HG03097 (cell line): ENCODE measurements around the gene TM2D1.
"Not testable (repeated sequence)": the region's sequence is repeated elsewhere in the genome, so short reads cannot be mapped to it uniquely, and the experiment has no call there.

Experiments used
- ATAC-seq: cut with Tn5 transposase; IDR thresholded peaks from one replicate; pipeline ENCODE4 v1.9.1; 2021; ENCODE audit not compliant: unreplicated experiment, low FRiP score

Gene TM2D1

DNA sequence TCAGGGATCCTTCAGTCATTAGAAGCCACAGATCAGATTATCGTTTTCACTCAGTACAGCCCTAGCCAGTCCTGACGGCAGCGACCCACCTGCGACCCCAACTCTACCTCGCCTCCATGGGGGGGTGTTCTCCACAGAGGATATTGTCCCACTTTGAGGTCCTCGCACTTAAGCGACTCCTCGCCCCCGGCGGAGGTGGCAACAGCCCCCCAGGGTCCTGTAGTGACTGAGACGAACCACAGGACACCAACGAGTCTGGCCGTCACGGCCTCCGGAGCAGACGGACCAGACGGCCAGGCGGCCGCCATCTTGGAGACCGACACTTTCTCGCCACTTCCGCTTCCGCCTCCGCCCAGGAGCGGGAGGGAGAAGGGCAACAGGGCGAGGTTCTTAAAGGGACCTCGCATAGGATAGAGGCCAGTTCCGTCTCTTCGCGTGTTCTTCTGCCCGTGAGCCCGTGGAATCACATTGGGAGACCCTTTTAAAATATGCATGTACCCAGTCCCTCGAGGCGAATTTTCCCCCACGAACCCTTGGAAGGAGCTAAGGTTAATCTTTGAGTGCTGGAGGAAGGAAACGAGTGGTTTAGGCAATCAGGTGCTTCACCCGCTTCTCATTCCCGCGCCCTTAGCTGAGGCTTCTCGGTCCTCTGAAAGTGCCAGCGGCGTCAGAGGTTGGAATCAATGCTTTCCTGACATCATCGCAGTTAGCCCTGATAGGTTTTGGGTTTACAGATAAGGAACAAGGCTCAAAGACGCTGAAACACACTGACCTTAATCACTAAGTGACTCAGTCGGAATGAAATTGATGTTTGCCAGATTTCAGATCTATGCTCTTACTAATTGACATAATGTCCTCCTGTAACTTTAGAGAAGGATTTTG lies at the start of gene TM2D1:
Gene TM2D1, minus strand, starts transcription at position 329 of the 882 bp plus-strand sequence. Its CDS starts 21 bp downstream, at position 308.
- ATAC-seq = peak; percentile 99

DNA sequence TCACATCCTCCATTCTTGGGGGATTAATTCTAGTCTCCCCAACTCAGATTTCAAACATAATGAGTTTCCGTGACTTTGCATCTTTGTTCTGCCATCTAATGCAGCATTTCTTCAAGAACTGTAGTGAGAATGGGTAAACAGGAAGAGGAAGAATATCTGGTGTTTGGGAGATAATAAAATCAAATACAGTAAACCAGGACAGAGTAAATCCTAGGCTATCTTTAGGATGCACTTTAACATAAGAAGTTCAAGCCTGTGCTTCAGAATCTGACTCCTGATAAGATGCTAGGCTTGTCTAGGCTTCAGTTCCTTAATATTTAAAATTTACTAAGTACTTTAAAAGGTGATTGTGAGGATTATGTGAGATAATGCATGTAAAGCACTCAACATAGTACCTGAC lies 45.2 kb upstream of the TM2D1 start:
- no peak for ATAC-seq

DNA sequence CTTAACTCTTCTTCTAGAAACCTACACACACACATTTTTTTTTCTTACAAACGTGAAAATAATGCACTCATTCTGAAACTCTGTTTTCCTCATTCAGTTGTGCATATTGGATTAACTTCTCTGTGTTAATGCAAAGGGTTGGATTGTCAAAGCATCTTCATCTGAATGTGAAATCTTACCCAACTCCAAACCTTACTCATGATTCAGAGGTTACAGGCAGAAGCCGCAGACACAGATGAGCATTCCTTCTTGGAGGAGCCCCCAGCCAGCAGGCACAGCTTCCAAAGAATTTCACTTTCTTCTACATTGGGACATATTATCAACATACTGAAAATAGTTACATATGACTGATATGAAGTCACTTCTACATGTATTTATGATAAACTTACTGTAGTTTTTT lies 33.0 kb upstream of the TM2D1 start:
- no peak for ATAC-seq

DNA sequence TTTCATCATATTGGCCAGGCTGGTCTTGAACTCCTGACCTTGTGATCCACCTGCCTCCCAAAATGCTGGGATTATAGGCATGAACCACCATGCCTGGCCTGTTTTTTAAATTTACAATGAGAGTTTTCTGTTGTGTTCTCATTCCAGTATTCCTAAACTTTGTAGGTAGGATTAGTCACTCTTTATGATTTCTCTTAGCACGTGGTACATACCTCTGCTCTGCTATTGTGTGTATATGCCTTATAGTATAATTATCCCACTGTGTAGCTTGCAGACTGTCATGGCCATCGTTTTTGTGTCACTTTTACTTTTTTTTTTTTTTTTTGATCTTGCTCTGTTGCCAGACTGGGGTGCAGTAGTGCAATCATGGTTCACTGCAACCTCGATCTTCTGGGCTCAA lies 31.8 kb upstream of the TM2D1 start:
- ATAC-seq = no peak

DNA sequence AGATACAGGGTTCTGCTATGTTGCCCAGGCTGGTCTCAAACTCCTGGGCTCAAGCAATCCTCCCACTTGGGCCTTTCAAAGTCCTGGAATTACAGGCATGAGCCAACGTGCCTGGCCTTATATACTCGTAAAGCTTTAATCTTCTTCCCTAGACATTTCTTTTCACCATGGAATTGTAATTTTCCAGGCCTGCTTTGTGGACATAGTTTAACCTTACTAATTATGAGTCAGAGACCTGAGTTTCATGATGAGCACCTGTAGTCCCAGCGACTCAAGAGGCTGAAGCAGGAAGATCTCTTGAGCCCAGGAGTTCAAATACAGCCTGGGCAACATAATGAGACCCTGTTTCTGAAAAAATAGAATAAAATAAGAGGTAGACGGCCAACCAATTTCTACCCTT lies 29.6 kb upstream of the TM2D1 start:
- no peak for ATAC-seq

DNA sequence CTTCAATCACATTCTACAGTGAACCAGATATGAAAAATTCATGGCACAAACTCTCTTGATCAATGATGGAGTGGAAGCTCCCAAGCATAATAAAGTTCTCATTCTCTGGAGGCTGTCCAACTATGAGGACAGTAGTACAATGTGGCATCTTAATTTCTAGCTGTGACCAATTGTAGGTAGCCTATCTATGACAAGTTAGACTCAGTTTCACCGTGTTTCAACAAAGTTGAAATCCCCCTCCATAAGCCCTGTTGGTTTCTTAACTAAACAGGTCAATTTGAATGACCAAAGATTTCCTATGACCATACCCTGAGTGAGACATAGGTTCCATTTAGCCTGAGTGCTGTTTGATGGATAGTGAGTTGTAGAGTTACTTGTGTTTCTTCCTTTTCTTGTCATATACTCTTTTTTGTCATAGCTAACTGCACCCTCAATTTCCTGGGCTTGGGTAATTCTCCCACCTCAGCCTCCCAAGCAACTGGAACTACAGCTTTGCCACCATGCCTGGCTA lies 29.1 kb upstream of the TM2D1 start:
- ATAC-seq = no peak

DNA sequence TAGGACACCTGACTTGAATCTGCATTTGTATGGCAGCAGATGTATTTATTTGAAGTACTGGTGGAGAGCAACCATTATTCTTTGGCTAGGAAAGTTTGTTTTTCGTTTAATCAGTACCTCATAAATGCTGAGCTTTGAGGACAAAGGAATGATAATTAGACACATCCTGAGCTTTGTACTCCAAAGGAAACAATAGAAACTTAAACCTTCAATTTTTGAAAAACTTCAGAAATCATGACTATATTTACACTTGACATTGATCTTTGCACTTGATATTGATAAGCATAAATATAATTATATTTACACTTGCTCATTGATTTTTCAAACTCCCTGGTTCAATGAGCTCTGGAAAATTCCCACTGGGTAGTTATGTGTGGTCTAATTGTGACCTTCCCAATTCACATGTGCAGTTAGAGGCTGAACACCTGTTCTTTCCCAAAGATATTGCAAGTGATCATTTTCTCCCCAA lies 28.0 kb upstream of the TM2D1 start:
- no peak for ATAC-seq

DNA sequence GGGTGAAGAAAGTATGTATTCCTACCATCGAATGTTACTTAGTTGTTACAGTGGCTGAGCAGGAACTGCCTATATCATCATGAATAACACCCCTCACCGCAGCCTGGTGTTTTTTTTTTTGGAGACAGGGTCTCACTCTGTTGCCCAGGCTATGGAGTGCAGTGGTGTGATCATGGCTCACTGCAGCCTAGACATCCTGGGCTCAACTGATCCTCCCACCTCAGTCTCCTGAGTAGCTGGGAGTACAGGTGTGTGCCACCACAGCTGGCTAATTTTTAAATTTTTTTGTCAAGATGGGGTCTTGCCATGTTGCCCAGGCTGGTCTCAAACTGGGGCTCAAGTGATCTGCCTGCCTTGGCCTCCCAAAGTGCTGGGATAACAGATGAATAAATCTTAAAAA lies 24.6 kb upstream of the TM2D1 start:
- no peak for ATAC-seq

DNA sequence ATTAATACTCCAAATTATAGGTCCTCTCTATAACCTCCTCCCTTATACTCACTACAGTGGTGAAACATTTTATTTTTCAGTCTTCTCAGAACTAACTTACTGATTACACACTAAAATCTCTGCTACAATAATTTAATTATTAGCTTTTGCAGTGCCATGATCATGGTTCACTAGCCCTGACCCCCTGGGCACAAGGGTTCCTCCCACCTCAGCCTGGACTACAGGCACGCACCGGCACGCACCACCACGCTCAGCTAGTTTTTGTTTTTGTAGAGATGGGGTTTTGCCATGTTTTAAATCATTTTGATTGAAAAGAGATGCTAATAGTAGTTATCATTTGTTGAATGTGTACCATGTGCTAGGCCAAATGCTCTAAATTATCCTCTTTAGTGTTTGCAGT lies 23.6 kb upstream of the TM2D1 start:
- ATAC-seq = no peak

DNA sequence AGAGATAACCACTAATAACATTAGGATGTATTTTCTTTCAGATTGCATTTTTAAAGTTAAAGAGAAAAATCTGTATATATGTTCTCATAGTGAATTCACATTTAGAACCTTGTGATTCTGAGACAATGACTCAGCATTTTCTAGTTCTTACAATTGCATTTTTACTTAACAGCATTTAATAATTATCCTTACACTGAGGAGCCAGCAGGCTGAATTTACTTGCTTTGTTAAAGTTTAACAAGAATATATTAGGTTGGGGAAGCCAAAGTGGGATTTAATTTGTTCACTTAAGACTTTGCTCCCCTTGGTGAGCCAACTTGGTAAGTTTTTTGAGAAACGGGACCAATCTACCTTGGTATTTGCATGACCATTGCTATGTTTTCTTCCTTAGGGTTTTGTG lies 21.9 kb upstream of the TM2D1 start:
- no peak for ATAC-seq

DNA sequence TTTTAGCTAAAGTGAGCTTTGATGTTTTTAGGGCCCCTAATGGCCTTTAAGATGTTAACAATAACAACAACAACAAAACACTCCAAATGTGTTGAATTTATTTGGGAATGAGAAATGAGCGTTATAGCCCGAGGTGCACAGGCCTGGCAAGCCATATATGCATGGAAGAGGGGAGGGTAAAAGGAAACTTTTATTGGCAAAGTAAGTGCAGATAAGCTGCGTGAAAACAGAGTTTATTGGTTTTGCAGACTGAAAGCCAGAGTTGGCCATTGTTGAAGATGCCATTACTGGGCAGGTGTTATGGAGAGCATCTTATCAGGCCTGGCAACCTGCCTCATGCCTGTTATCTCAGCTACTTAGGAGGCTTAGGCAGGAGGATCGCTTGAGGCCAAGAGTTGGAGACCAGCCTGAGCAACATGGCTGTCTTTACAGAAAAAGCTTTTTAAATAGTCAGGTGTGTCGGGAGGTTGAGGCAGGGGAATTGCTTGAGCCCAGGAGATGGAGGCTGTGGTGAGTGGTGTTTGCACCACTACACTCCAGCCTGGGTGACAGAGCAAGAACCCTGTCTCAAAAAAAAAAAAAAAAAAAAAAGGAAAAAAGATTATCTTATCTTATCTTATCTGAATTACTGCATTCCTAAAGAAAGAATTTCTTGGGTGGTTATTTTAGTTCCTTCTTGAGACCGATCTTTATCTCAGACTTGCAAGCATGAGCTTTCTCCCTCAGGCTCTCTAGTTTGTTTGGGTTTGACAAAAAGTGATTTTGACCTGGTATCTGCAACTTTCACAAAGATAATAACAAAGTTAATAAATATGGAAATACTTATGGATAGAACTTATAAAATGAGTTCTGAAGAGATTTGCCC lies 19.0 kb upstream of the TM2D1 start:
- ATAC-seq = no peak

DNA sequence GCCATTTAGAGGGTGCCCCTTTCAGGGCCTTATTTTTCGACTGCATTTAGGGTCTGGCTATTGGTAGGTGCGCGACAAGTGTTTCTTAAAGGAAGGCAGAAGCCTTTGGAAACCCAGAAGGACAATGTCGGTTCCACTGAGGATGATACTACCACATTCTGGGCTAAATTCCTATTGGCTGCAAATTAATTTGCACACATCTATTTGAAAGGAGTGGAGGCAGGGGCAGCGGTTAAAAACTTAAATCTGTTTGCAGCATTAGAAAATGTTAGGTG lies 18.4 kb upstream of the TM2D1 start:
- no peak for ATAC-seq

DNA sequence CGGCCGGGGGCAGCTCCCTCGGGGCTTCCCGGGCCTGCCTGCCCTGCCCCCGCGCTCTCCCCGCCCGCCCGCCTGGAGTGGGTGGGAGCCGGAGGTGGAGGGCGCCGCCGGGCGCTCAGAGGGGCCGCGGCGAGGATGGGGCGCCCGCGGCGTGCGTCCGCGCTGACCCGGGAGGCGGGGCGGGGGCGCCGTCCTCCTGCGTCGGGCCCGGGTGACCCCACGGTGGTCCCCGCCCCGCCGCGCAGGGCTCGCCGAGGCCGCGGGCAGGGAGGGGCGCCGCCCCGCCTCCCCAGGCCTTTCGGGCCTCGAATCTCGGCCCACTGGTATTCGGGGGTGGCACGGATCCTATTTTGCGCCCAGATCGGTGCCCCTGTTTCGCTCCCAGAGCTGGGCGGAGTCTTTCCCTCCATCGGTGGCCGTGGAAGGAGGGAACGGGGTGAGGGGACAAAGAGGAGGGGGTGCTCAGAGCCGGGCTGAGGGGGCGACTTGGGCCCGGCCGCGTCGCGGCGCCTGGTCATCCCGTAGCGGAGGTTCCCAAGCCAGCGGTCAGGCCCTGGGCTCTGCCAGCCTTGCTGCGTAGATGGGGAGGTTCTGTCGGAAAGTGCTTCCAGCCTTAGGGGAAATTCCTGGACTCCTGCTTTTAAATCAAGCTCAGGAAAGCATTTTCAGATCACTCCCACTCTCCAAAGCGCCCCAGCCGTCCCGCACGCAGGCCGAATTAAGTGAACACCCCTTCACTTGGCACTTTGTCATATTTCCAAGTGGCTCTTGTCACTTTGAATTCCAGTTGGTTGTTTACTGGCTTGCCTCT lies 17.9 kb upstream of the TM2D1 start:
- ATAC-seq = peak; percentile 57

DNA sequence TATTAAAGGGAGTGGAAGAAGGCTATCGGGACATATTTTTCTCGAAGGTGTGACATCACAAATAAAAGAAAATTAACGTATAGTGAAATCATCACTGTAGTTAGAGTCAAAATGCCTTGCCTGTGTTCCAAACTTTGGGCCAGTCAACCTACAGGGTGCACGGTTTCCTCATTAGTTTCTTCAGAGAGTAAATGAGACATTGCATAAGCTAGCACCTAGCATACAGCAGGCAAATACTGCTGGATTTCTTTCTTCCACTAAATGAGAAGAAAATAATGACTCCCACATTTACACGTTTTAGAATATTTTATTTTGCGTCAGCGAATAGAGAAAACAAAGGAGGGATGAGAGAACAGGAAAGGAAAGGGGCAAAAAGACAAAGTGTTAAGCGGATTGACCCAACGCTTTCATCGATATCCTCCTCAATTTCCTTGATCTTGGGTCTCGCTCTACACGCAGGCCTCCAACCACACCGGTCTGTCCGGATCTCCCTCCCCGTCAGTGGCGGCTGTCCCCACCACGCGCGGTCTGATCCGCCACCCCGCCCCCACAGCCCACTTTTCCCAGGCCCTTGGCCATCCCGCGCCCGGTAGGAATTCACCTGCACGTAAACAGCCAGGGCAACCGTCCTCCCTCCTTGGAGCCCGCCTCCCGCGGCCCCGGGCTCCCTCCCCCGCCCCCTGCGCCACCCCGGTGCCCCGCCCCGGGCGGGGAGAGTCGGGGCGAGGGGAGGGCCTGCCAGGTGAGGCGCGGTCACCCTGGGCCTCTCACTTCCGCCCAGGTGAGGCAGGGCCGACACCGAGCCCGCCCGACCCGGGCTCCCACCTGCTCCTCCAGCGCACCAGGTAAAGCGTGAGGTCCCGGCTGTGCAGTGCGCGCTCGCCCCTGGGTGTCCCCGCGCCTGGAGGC lies 17.0 kb upstream of the TM2D1 start, which contains the start of gene PATJ:
Gene PATJ, plus strand, starts transcription at position 770 of the 909 bp plus-strand sequence. CDS start 20,413 bp downstream, outside the sequence.
- ATAC-seq = peak; percentile 75

DNA sequence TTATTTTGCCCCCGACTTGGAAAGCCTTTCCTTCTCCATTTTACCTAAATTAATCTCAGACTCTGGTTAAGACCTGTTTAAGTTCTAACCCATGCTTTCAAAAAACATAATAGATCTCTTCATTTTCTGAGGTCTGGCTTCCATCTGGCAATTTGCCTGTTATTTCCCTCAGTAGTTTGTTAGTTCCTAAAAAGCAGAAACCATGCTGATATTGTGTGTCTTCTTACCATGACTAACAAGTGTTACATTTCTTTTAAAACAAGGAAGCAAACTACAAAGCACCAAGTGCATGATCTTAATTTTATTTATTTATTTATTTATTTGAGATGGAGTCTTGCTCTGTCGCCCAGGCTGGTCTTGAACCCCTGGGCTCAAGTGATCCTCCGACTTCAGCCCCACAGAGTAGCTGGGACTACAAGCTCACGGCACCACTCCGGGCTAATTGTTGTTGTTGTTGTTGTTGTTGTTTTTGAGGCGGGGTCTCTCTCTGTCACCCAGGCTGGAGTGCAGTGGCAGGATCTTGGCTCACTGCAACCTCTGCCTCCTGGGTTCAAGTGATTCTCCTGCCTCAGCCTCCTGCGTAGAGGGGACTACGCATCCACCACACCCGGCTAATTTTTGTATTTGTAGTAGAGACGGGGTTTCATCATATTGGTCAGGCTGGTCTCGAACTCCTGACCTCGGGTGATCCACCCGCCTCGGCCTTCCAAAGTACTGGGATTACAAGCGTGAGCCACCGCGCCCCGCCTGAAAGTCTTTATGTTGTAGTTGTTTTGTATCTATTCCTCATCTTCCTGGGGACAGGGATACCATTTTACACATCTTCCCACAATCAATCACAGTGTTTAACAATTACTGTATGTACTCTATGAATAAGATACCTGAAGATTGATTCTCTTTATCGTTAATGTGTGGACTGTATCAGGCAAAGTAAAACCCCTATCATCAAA lies 16.1 kb upstream of the TM2D1 start:
- ATAC-seq = no peak

DNA sequence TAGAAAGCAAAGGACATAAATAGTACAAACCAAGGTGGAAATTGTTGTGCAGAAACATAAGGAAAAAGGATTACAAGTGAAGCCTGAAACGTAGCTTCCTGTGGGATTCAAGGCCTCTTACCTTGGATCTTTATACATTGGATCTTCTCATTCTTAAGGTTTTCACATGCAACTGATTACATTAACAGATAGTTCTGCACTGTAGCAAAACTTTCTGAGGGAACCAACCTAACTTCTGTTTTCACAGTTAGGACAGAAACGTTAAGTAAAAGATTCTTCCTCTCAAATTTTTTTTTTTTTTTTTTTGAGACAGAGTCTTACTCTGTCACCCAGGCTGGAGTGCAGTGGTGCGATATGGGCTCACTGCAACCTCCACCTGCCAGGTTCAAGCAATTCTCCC lies 7.8 kb upstream of the TM2D1 start:
- no peak for ATAC-seq

DNA sequence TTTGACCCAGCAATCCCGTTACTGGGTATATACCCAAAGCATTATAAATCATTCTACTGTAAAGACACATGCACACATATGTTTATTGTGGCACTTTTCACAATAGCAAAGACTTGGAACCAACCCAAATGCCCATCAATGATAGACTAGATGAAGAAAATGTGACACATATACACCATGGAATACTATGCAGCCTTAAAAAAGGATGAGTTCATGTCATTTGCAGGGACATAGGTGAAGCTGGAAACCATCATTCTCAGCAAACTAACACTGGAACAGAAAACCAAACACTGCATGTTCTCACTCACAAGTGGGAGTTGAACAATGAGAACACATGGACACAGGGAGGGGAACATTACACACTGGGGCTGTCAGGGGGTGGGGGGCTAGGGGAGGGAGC lies 5.7 kb upstream of the TM2D1 start:
- not testable (repeated sequence) for ATAC-seq

DNA sequence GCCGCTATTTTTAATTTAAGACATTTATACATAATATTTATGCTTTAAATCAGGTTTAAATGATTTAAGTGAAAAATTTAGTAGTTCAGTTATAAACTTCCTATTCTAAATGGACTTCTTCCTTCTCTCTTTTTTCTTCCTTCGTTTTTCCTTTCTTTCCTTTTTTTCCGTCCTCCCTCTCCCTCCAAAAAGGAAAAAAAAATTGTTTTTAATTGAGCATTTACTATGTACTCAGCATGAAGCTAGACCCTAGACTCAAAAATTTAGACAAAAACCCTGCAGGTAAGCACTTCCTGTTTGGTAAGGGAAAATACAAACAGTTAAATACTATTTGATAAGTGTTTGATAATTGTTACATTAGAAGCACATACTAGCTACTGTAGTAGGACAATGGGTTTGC lies 2.6 kb upstream of the TM2D1 start:
- ATAC-seq = no peak

DNA sequence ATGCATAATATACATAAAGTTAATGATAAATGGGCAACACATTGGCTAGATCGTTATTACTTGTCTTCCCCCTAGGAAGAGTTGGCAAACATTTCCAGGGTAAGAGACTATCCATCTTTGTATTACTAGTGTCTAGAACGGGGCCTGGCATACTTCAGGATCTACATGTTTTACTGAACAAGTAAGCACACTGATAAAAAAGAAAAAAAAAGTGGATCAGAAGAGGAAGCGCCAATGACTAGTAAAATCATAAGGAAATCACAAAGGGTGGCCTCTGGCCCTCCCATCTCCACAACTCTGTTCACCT lies 482 bp downstream of the TM2D1 start:
- no peak for ATAC-seq
